ENCODE results near the gene C2CD3.

C2CD3 gene

DNA sequence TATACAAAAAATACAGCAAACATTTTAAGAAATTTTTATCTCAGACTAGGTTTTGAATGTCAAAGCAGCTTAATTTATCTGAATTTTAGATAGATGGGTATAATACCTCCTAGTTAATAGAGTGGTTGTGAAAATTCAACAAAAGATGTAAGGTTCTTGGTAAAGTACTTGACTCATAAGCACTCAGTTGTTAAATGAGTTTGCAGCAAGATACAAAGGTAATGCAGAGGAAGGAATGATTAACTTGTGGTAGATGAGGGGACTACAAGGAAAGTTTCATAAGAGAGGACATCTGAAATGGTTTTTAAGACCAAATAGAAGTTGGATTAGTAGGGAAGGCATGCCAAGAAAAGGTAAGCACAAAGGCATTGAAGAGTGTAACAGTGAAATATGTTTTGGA lies 37.7 kb upstream of the C2CD3 start:
- Histone ChIP-seq H3K9ac (no peak overlapping the region), H4K20me1 (ENCODE audit: insufficient read depth) (no peaks in the 10 kb centered on the region), H3K79me2 (ENCODE audit: insufficient read depth, low read depth) (no peaks in the 10 kb centered on the region), H3K4me1 (ENCODE audit: low read depth, poor library complexity, severe bottlenecking) (peaks cover 15% of the 10 kb centered on the region), H3K4me2 (no peak overlapping the region), H3K27ac (no peak overlapping the region), H3K36me3 (ENCODE audit: insufficient read depth) (no peaks in the 10 kb centered on the region), H2AFZ (ENCODE audit: low read depth) (no peak overlapping the region), H3K27me3 (ENCODE audit: insufficient read depth, low read depth) (no peaks in the 10 kb centered on the region), H3K4me3 (IDR thresholded peaks at IDR 0.05; ENCODE audit: insufficient read depth, low read depth, low read length) (no peak overlapping the region)
- TF ChIP-seq, protein P1, sequence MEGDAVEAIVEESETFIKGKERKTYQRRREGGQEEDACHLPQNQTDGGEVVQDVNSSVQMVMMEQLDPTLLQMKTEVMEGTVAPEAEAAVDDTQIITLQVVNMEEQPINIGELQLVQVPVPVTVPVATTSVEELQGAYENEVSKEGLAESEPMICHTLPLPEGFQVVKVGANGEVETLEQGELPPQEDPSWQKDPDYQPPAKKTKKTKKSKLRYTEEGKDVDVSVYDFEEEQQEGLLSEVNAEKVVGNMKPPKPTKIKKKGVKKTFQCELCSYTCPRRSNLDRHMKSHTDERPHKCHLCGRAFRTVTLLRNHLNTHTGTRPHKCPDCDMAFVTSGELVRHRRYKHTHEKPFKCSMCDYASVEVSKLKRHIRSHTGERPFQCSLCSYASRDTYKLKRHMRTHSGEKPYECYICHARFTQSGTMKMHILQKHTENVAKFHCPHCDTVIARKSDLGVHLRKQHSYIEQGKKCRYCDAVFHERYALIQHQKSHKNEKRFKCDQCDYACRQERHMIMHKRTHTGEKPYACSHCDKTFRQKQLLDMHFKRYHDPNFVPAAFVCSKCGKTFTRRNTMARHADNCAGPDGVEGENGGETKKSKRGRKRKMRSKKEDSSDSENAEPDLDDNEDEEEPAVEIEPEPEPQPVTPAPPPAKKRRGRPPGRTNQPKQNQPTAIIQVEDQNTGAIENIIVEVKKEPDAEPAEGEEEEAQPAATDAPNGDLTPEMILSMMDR (conservative IDR thresholded peaks at IDR 0.05; ENCODE audit: low read depth, low read length), result no peak

DNA sequence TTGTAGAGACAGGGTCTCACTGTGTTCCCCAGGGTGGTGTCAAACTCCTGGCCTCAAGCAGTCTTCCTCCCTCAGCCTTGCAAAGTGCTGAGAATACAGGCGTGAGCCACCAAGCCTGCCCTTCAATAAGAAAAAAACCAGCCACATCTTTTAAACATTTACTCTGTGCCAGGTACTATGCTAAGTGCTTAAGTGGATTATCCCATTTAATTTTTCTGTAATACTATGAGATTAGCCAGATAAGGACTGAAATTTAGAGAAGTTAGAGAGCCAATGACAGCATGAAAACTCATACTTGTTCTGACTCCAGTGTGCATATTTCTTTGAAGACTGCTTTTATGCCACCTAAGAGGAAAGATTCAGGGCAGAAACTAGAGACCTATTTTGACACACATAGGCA lies 35.9 kb upstream of the C2CD3 start:
- Histone ChIP-seq H3K9ac (no peak overlapping the region), H3K79me2 (ENCODE audit: insufficient read depth, low read depth) (no peaks in the 10 kb centered on the region), H3K4me3 (IDR thresholded peaks at IDR 0.05; ENCODE audit: insufficient read depth, low read depth, low read length) (no peak overlapping the region), H2AFZ (ENCODE audit: low read depth) (no peak overlapping the region), H3K36me3 (ENCODE audit: insufficient read depth) (no peaks in the 10 kb centered on the region), H3K4me1 (ENCODE audit: low read depth, poor library complexity, severe bottlenecking) (peaks cover 21% of the 10 kb centered on the region), H3K27me3 (ENCODE audit: insufficient read depth, low read depth) (no peaks in the 10 kb centered on the region), H3K27ac (no peak overlapping the region), H4K20me1 (ENCODE audit: insufficient read depth) (no peaks in the 10 kb centered on the region), H3K4me2 (no peak overlapping the region)
- TF ChIP-seq, protein P1 (conservative IDR thresholded peaks at IDR 0.05; ENCODE audit: low read depth, low read length), result no peak

DNA sequence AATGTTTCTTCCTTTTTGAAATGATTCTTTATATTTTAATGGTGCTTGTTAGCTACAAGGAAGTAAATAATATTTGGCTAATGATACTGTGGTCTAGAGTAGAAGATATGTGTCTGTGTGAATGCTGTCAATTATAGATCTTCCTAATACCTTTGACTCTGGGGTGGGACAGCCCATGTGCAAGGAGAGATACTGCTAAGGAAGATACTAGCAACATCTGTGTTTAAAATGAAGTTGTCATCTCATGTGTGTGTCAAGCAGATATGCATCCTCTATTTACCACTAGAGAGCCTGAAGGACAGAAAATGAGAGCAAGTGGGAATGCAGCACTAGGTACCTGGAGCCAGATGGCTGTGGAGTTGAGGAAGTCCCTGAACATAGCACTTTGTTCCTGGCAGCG lies 34.4 kb upstream of the C2CD3 start:
- no peaks in the 10 kb centered on the region for H4K20me1 ChIP-seq (ENCODE audit: insufficient read depth)
- no peak overlapping the region for H3K9ac ChIP-seq
- H3K27me3 ChIP-seq (ENCODE audit: insufficient read depth, low read depth), result no peaks in the 10 kb centered on the region
- TF ChIP-seq, protein P1 (conservative IDR thresholded peaks at IDR 0.05; ENCODE audit: low read depth, low read length), result no peak
- peaks cover 21% of the 10 kb centered on the region for H3K4me1 ChIP-seq (ENCODE audit: low read depth, poor library complexity, severe bottlenecking)
- no peaks in the 10 kb centered on the region for H3K79me2 ChIP-seq (ENCODE audit: insufficient read depth, low read depth)
- H2AFZ ChIP-seq (ENCODE audit: low read depth), result no peak overlapping the region
- no peak overlapping the region for H3K4me3 ChIP-seq (IDR thresholded peaks at IDR 0.05; ENCODE audit: insufficient read depth, low read depth, low read length)
- H3K27ac ChIP-seq, result no peak overlapping the region
- H3K4me2 ChIP-seq, result no peak overlapping the region
- no peaks in the 10 kb centered on the region for H3K36me3 ChIP-seq (ENCODE audit: insufficient read depth)

DNA sequence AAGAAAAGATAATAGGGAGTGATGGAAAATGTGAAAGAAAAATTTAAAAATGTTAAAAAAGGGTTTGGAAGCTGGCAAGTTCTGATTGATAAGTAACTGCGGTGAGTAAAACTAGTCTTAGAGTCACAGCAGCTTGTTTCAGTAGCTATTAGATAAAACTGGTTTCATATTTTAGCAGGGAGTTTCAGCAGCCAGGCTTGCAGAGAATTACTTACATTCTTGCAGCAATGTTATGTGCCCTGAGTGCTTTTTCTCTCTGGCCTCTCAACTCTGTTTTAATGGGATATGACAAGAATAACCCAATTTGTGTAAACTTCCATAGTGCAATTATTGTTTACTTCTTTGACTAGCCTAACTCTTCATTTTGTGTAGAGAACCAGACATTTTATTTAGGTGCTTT lies 33.9 kb upstream of the C2CD3 start:
- no peak overlapping the region for H3K4me3 ChIP-seq (IDR thresholded peaks at IDR 0.05; ENCODE audit: insufficient read depth, low read depth, low read length)
- H4K20me1 ChIP-seq (ENCODE audit: insufficient read depth), result no peaks in the 10 kb centered on the region
- TF ChIP-seq, protein P1 (conservative IDR thresholded peaks at IDR 0.05; ENCODE audit: low read depth, low read length), result no peak
- H3K36me3 ChIP-seq (ENCODE audit: insufficient read depth), result no peaks in the 10 kb centered on the region
- no peak overlapping the region for H3K27ac ChIP-seq
- H3K79me2 ChIP-seq (ENCODE audit: insufficient read depth, low read depth), result no peaks in the 10 kb centered on the region
- no peaks in the 10 kb centered on the region for H3K27me3 ChIP-seq (ENCODE audit: insufficient read depth, low read depth)
- no peak overlapping the region for H2AFZ ChIP-seq (ENCODE audit: low read depth)
- H3K4me2 ChIP-seq, result no peak overlapping the region
- H3K4me1 ChIP-seq (ENCODE audit: low read depth, poor library complexity, severe bottlenecking), result peaks cover 21% of the 10 kb centered on the region
- no peak overlapping the region for H3K9ac ChIP-seq

All from KMS-11 (cell line).